Measurements from ENCODE around the gene ASCL1. TPM values are rescaled to one million over a fixed set of nuclear protein-coding genes. Genes with fewer than 3 reads are reported as not detected.

ASCL1 gene
- total and polyA plus RNA-seq, 12 donors: 0.17 to 2.8 (median 0.72) TPM; not detected in 1

DNA sequence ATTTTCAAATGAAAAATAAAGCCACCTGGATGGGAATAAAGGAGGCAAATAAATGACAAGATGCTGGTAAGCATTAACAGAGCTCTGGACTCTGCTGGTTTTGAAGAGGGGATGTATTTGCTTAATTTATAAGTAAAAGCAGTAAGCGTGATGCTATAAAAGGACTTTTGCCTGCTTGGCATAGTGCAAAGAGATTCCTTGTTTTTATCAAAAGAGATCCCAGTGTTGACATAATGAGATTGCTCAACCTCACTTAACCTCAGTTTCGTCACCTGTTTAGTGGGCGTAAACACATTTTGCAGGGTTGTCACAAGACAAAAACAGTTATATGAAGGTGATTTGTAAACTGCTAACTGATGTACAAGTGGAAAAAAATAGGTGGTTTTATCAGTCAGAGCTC is 13.8 kb downstream of the ASCL1 start:
- no peak for DNase-seq
- Histone ChIP-seq H3K36me3 (replicated peaks in 1 of 2) (no peaks in the 10 kb centered on the region), H3K9me3 (replicated peaks in 1 of 3) (no peaks in the 10 kb centered on the region), H3K4me3 (no peak overlapping the region), H3K27me3 (peaks cover 5% of the 10 kb centered on the region), H3K27ac (no peak overlapping the region), H3K4me1 (replicated peaks in 1 of 2) (no peaks in the 10 kb centered on the region)
- WGBS, 4 donors: 61 to 83% (median 67%) methylated on average over 3 of the region's 3 CpGs
- TF ChIP-seq POLR2A (IDR thresholded peaks at IDR 0.05): no peak
- no peak for TF ChIP-seq CTCF (IDR thresholded peaks at IDR 0.05)
- intact Hi-C loops (cut with DNase I): no loop called here

- Histone ChIP-seq H3K36me3 (replicated peaks in 1 of 2) (no peaks in the 10 kb centered on the region), H3K27ac (no peak overlapping the region), H3K4me3 (no peak overlapping the region), H3K27me3 (no peaks in the 10 kb centered on the region), H3K4me1 (replicated peaks in 1 of 2) (no peaks in the 10 kb centered on the region), H3K9me3 (replicated peaks in 1 of 3) (no peaks in the 10 kb centered on the region)
- TF ChIP-seq CTCF (IDR thresholded peaks at IDR 0.05) (no peak), POLR2A (IDR thresholded peaks at IDR 0.05) (no peak)
- DNase-seq: no peak
- intact Hi-C loops (cut with DNase I): no loop called here
These were observed 16.1 kb downstream of the ASCL1 start for GRCh38 chr12:102973583-102973982.

GRCh38 chr12:102976609-102977280 is 19.3 kb downstream of the ASCL1 start:
- H3K4me1 ChIP-seq (replicated peaks in 1 of 2): no peaks in the 10 kb centered on the region
- no peak overlapping the region for H3K4me3 ChIP-seq
- intact Hi-C loops (cut with DNase I): no loop called here
- 36 to 50% (median 44%) methylated on average over 5 of the region's 5 CpGs for WGBS, 4 donors
- TF ChIP-seq CTCF (IDR thresholded peaks at IDR 0.05): no peak
- no peak for TF ChIP-seq POLR2A (IDR thresholded peaks at IDR 0.05)
- no peak for DNase-seq
- H3K36me3 ChIP-seq (replicated peaks in 1 of 2): no peaks in the 10 kb centered on the region
- no peaks in the 10 kb centered on the region for H3K9me3 ChIP-seq (replicated peaks in 1 of 3)
- H3K27ac ChIP-seq: no peak overlapping the region
- no peaks in the 10 kb centered on the region for H3K27me3 ChIP-seq

GRCh38 chr12:102977945-102978706 is 20.7 kb downstream of the ASCL1 start:
- WGBS, 4 donors: 59 to 62% (median 61%) methylated on average over 16 of the region's 16 CpGs
- no peak for DNase-seq
- Histone ChIP-seq H3K27ac (no peak overlapping the region), H3K27me3 (no peaks in the 10 kb centered on the region), H3K4me3 (no peak overlapping the region), H3K36me3 (replicated peaks in 1 of 2) (no peaks in the 10 kb centered on the region), H3K4me1 (replicated peaks in 1 of 2) (no peaks in the 10 kb centered on the region), H3K9me3 (replicated peaks in 1 of 3) (no peaks in the 10 kb centered on the region)
- intact Hi-C loops (cut with DNase I): no loop called here
- TF ChIP-seq CTCF (IDR thresholded peaks at IDR 0.05) (no peak), POLR2A (IDR thresholded peaks at IDR 0.05) (no peak)

All from adrenal gland (tissue), 12 donors.